Stimulated activated CD8-positive, alpha-beta memory T cell treated with anti-CD3 and anti-CD28 coated beads, Interleukin-4, amount 100 ng/mL, for 48 hours (primary cell): Measurements from ENCODE around the gene TTC7B.

Experiments used
- DNase-seq: peaks from one replicate; pipeline ENCODE4 v3.0.0-alpha.2; 2020

Gene TTC7B

GRCh38 chr14:90587918-90588317, 228.3 kb downstream of the TTC7B start:
- DNase-seq: no peak

- no peak for DNase-seq
Measured at GRCh38 chr14:90587252-90587910, 228.8 kb downstream of the TTC7B start.

DNA sequence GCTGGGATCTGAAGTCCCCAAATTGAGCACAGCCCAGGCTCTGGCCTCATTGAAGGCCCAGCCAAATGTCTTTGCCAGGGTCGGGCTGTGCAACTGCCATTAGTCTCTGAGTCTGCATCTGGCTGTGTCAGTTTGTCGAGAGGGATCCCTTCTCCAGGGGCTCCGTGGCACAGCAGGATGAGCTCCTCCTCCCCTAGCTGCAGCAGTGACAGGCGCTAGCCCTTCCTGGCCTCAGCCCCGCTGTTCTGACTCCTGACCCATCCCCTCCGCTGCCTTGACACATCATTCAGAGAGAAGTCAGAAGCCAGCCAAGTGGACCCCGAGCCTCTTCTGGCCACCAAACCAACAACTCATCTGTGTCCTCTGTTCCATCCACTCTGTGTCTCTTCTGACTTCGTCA, 231.1 kb downstream of the TTC7B start:
- DNase-seq: no peak

DNA sequence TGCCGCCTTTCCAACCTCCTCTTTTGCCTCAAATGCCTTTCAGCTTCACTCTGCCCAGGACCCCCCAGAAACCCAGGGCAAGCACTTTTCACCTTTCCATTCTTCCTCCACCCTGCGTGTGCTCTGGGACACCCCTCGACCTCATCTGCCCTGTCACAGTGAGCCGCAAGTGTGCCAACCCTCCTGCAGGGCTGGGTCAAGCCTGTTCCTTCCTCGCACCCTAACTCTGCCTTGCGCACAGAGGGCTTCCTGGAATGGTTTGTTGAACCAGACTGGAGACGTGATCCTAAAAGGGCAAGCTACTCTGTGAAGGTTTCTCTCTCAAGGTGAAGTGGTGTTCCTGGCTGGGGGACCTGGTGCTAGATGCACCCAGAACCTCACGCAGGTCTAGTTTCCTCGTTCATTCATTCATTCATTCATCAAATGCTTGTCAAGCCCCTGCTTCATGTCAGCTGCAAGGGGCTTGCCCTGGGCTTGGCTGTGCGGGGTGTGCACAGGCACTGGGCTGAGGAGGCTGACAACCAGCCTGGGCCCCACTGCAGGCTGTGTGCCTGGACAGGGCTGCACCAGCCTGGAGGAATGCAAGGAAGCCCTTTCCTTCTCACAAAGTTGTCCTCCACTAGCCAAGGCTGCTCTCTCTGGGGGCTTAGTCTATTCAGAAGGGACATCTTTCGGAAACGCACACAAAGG, 232.2 kb downstream of the TTC7B start:
- no peak for DNase-seq

- no peak for DNase-seq
Measured at GRCh38 chr14:90583427-90583826, 232.8 kb downstream of the TTC7B start.

- DNase-seq: no peak
Measured at GRCh38 chr14:90582166-90582565, 234.1 kb downstream of the TTC7B start.

DNA sequence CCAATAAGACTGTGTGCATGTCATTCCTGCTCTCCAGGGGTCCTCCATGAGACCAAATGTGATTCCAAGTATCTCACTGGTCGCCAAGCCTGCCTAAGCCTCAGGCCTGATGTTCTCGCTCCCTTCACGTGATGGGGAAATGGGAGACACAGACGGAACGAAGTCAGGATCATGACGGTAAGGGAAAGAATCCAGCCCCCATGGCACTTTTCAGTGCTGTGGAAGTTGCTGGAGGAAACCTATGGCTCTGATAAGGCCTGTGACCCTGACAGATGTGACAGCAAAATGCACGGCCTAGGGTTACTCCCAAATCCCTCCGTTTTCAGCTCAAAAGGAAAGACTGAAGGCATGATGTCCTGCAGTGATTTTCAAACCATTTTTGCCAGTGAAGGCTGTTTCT, 234.5 kb downstream of the TTC7B start:
- no peak for DNase-seq

DNA sequence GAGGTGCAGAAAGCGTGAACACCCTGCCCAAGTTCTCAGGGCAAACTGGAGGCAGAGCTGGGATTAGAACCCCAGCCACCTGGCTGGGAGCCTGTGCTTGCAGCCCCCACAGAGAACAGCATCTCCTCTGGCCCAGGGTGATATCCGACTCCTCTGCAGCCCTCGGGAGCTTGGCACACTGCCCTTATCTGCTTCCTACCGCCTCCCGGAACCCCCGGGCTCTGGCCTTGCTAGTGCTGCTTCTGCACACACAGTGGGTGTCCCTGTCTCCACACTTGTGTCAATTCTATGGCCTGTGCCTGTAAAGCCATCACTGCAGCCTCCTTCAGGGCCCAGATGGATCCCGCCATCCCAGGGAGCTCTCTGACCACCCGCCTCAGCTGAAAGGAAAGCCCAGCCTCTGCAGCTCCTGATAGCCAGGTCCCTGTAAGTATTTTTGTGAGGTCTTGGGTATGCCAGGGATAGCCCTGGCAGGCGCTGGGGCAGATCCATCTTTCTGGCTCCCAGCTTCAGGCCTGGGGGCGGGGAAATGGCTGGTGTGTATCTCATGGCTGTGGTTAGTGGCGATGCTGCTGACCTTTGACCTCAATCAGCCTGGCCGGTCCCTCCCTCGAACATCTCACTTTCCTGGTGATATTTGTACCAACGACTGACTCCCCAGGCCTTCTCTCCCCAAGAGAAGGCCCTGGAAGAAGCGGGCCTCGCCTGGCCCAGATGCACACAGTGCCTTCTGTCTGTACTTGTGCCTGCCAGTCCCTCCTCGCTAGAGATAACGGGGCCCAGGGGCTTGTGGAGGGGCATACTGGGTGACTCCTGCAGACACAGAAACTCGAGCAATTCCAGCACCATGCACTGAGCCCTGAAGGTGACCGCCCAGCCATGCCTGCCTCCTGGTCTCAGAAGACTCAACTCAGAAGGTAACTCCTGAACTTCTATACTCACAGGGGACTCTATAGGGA, 235.6 kb downstream of the TTC7B start:
- DNase-seq: no peak

GRCh38 chr14:90579816-90580215, 236.4 kb downstream of the TTC7B start:
- no peak for DNase-seq

DNA sequence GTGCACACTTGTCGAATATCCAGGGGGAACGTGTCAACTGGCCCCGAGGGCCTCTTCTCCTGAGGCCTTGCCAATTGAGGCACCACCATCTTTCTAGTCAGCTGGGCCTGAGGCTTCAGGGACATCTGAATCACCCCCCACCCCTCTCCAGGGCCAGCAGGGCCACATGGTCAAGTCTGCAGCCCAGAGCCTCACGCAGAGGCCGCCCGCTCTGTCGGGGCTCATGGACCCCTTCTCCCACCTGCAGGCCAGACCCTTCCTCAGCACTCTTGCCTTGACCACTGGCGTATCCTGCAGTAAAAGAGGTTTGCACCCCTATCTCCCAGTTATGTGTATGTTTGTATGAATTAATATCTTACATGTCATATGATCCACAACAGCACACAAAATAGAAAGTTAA, 237.1 kb downstream of the TTC7B start:
- DNase-seq: no peak

- DNase-seq: no peak
Measured at GRCh38 chr14:90578283-90578985, 237.8 kb downstream of the TTC7B start.

GRCh38 chr14:90577661-90578282, 238.5 kb downstream of the TTC7B start:
- no peak for DNase-seq

DNA sequence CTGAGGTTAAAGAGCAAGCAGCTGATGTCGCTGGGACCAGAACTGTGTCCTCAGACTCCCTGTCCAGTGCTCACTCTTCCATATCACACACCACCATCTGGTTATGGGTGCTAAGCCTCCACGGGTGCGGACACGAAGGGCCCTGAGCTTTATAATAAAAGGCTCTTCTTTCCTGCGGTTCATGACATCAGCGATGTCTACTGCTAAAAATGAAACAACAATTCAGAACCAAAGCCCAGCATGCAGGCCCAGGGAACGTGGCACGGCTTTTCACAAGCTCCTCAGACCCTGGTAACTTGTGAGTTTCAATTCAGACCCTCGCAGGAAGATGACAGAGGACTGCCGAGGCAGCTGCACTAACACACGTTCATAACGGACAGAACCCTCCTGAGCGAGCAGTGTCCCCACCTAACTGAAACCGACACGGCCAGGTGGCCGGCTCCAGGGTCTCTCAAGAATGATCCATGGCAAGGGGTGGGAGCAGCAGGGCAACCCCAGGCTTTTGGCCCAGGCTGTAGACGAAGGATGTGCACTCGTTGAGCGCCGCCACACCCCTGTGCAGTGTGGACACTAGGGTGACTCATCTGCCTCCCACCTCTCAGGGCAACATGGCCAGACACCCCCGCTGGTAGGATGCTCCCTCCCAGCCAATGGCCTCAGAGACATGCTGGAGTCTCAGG, 239.1 kb downstream of the TTC7B start:
- no peak for DNase-seq

DNA sequence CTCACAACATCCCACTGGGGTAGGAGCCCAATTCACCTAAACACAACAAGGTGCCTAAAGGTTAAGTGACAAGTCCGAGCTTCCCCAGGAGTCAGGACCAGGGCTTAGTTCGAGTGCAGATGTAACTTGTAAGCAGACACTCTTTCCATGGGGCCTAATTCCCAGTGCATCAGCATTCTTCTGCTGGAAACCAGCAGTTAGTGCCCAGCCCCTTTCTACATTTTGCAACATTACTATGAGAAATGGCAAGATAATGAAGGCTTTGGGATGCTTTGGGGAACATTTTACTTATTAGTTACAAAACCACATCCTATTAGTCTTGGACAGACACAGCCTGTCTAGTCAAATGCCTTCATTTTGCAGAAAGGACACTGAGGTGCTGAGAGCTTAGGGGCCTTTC, 239.6 kb downstream of the TTC7B start:
- DNase-seq: no peak

DNA sequence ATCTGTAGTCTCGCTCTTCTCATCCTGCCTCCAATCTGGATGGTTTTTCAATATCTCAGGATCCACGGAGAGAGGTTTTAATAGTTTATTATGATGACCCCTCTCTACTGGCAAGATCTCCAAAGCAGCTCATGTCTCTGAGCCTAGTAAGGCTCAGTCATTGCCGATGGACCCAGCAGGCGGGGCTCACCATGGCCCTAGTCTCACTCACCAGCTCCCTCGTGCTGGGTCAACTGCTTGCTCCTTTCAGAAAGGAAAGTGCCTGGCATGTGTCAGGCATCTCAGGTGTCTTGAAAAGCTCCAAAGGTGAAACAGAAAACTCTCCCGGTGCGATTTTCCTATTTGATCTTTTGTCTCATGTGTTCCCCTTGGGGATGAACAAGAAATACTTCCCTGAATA, 240.4 kb downstream of the TTC7B start:
- no peak for DNase-seq

DNA sequence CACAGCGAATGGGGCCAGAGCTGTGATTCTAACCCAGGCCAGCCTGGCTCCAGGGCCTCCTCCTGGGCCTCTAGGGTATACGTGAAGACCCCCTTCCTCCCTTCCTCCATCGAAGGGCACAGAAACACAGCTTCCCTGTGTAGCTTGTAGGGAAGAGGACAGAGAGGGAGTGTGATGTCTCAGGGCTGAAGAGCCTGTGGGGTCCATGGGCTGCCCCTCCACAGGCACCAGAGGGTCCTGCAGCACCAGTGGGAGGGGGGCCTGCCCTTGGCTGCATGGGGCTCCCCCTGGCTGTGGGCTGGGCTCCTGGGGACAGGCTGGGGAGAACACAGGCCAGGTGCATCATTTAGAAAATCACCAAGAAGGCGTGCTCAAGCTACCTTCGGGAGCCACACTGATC, 240.9 kb downstream of the TTC7B start:
- no peak for DNase-seq

- no peak for DNase-seq
Measured at GRCh38 chr14:90574188-90575131, 241.8 kb downstream of the TTC7B start.

DNA sequence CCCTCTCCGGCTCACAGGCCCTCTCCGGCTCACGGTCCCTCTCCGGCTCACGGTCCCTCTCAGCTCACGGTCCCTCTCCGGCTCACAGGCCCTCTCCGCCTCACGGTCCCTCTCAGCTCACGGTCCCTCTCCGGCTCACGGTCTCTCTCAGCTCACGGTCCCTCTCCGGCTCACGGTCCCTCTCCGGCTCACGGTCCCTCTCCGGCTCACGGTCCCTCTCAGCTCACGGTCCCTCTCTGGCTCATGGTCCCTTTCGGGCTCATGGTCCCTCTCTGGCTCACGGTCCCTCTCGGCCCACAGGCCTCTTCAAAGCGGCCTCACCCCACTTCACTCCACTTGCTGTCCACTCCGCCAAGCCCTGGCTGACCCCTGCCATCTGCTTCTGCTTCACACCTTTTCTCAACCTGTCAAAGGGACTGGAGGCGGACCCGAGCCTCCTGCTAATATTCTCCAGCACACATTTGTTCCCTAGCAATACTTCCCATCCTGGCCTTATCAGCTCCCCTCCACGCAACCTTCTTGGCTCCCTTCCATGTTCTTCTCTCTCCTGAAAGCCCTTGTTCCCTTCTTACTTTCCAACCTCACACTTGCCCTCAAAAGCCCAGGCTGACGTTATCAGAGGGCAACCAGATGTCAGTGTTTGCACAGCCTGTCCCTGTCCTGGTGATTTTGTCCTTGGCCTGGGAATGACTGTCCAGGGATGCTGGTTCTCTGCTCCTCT, 242.7 kb downstream of the TTC7B start:
- no peak for DNase-seq

GRCh38 chr14:90572441-90573150, 243.6 kb downstream of the TTC7B start:
- DNase-seq: no peak
